Measurements from ENCODE around the gene TRAM2.

The TRAM2 gene

GRCh38 chr6:52530351-52530750, 46.5 kb downstream of the TRAM2 start:
- DNase-seq (ENCODE audit: low spot score), result no peak

GRCh38 chr6:52529311-52529710, 47.5 kb downstream of the TRAM2 start:
- no peak for DNase-seq (ENCODE audit: low spot score)

GRCh38 chr6:52527436-52527835, 49.4 kb downstream of the TRAM2 start:
- no peak for DNase-seq (ENCODE audit: low spot score)

- no peak for DNase-seq (ENCODE audit: low spot score)
These were observed 50.2 kb downstream of the TRAM2 start for GRCh38 chr6:52526634-52527033.

GRCh38 chr6:52524918-52525317, 51.9 kb downstream of the TRAM2 start:
- DNase-seq (ENCODE audit: low spot score), result no peak

- no peak for DNase-seq (ENCODE audit: low spot score)
These were observed 53.3 kb downstream of the TRAM2 start for GRCh38 chr6:52523378-52524142.

GRCh38 chr6:52522655-52523054, 54.2 kb downstream of the TRAM2 start:
- DNase-seq (ENCODE audit: low spot score), result no peak

GRCh38 chr6:52522151-52522626, 54.7 kb downstream of the TRAM2 start:
- no peak for DNase-seq (ENCODE audit: low spot score)

GRCh38 chr6:52519618-52520017, 57.2 kb downstream of the TRAM2 start:
- DNase-seq (ENCODE audit: low spot score), result no peak

- DNase-seq (ENCODE audit: low spot score), result no peak
These were observed 58.4 kb downstream of the TRAM2 start for GRCh38 chr6:52518279-52518945.

- peak; percentile 63 for DNase-seq (ENCODE audit: low spot score)
These were observed 59.2 kb downstream of the TRAM2 start for GRCh38 chr6:52517502-52518278.

GRCh38 chr6:52516943-52517342, 59.9 kb downstream of the TRAM2 start:
- no peak for DNase-seq (ENCODE audit: low spot score)

GRCh38 chr6:52516269-52516668, 60.6 kb downstream of the TRAM2 start:
- DNase-seq (ENCODE audit: low spot score), result no peak

GRCh38 chr6:52515219-52515960, 61.5 kb downstream of the TRAM2 start:
- DNase-seq (ENCODE audit: low spot score), result no peak

- no peak for DNase-seq (ENCODE audit: low spot score)
These were observed 62.3 kb downstream of the TRAM2 start for GRCh38 chr6:52514514-52514913.

- no peak for DNase-seq (ENCODE audit: low spot score)
These were observed 63.0 kb downstream of the TRAM2 start for GRCh38 chr6:52513896-52514295.

- no peak for DNase-seq (ENCODE audit: low spot score)
These were observed 63.4 kb downstream of the TRAM2 start for GRCh38 chr6:52513464-52513863.

- no peak for DNase-seq (ENCODE audit: low spot score)
These were observed 64.7 kb downstream of the TRAM2 start for GRCh38 chr6:52512199-52512598.

- DNase-seq (ENCODE audit: low spot score), result no peak
These were observed 65.2 kb downstream of the TRAM2 start for GRCh38 chr6:52511572-52512151.

- DNase-seq (ENCODE audit: low spot score), result no peak
These were observed 65.7 kb downstream of the TRAM2 start for GRCh38 chr6:52511163-52511562.

- DNase-seq (ENCODE audit: low spot score), result no peak
These were observed 66.7 kb downstream of the TRAM2 start for GRCh38 chr6:52510213-52510562.
